Neuronal stem cell (in vitro differentiated cells): Measurements from ENCODE around the gene EPGN.

Source experiments
- DNase-seq: peaks from one replicate; pipeline ENCODE4 v3.0.0-alpha.2; 2013; ENCODE audit warnings: low spot score
- H2AFZ ChIP-seq: one replicate; pipeline ENCODE4 v1.6.1; 2013; ENCODE audit warnings: mild to moderate bottlenecking, low read length, inconsistent platforms
- H2AK5ac ChIP-seq: 2 replicates; pipeline ENCODE4 v1.6.1; 2013; ENCODE audit warnings: low read depth, mild to moderate bottlenecking, inconsistent platforms, low read length, moderate library complexity, mixed read lengths
- H2BK120ac ChIP-seq: 2 replicates; pipeline ENCODE4 v1.6.1; 2013; ENCODE audit warnings: low read depth, mild to moderate bottlenecking, inconsistent platforms, low read length, moderate library complexity, mixed read lengths
- H2BK12ac ChIP-seq: one replicate; pipeline ENCODE4 v1.6.1; 2013; ENCODE audit warnings: low read length, inconsistent platforms
- H2BK15ac ChIP-seq: 2 replicates; pipeline ENCODE4 v1.6.1; 2013; ENCODE audit warnings: mild to moderate bottlenecking, low read length, inconsistent platforms, mixed read lengths
- H2BK5ac ChIP-seq: one replicate; pipeline ENCODE4 v1.6.1; 2013; ENCODE audit warnings: inconsistent platforms, mild to moderate bottlenecking, low read length, moderate library complexity
- H3K14ac ChIP-seq: one replicate; pipeline ENCODE4 v1.6.1; 2013; ENCODE audit warnings: low read length, inconsistent platforms
- H3K18ac ChIP-seq: 2 replicates; pipeline ENCODE4 v1.6.1; 2013; ENCODE audit warnings: low read length, inconsistent platforms
- H3K23ac ChIP-seq: 2 replicates; pipeline ENCODE4 v1.6.1; 2013; ENCODE audit warnings: low read depth, mild to moderate bottlenecking, mixed read lengths, low read length, inconsistent platforms; ENCODE audit not compliant: poor library complexity
- H3K27ac ChIP-seq: replicated peaks from 3 replicates; pipeline ENCODE4 v1.5.1; 2013; ENCODE audit warnings: low read length, inconsistent platforms
- H3K27me3 ChIP-seq, 3 experiments: 2 replicates each; pipeline ENCODE4 v1.6.1; 2013; ENCODE audit warnings: low read length in 3 of 3, mild to moderate bottlenecking in 2 of 3, inconsistent platforms in 1 of 3, low read depth in 1 of 3, mixed read lengths in 1 of 3, moderate library complexity in 1 of 3; ENCODE audit not compliant: control insufficient read depth in 3 of 3, insufficient read depth in 3 of 3
- H3K36me3 ChIP-seq, 2 donors: replicated peaks in 1 of 2; 2 replicates each; pipeline ENCODE4 v1.6.1; 2013; ENCODE audit warnings: low read length in 2 of 2; ENCODE audit not compliant: control insufficient read depth in 2 of 2, insufficient read depth in 2 of 2
- H3K4ac ChIP-seq: 2 replicates; pipeline ENCODE4 v1.6.1; 2013; ENCODE audit warnings: inconsistent platforms, mild to moderate bottlenecking, low read length, moderate library complexity
- H3K4me1 ChIP-seq, 2 donors: 1 replicate in 1 of 2; 2 replicates in 1 of 2; pipeline ENCODE4 v1.6.1; 2013; ENCODE audit warnings: low read length in 2 of 2, low read depth in 1 of 2; ENCODE audit not compliant: control insufficient read depth in 2 of 2, insufficient read depth in 1 of 2
- H3K4me2 ChIP-seq: one replicate; pipeline ENCODE4 v1.6.1; 2013; ENCODE audit warnings: mild to moderate bottlenecking, low read length, inconsistent platforms; ENCODE audit not compliant: insufficient read depth, poor library complexity, severe bottlenecking
- H3K4me3 ChIP-seq, 2 donors: 2 replicates each; pipeline ENCODE4 v1.5.1; 2013; ENCODE audit warnings: low read length in 2 of 2, mild to moderate bottlenecking in 2 of 2, inconsistent platforms in 1 of 2, moderate library complexity in 1 of 2
- H3K79me1 ChIP-seq: one replicate; pipeline ENCODE4 v1.6.1; 2013; ENCODE audit warnings: low read depth, mild to moderate bottlenecking, inconsistent platforms, low read length, moderate library complexity
- H3K9ac ChIP-seq: one replicate; pipeline ENCODE4 v1.6.1; 2013; ENCODE audit warnings: mild to moderate bottlenecking, low read depth, low read length, inconsistent platforms; ENCODE audit not compliant: poor library complexity
- H3K9me3 ChIP-seq, 2 donors: replicated peaks in 1 of 2; 2 replicates each; pipeline versions ENCODE3 to v1.6.1; 2013; ENCODE audit warnings: low read length in 2 of 2, mild to moderate bottlenecking in 2 of 2, inconsistent platforms in 1 of 2, low read depth in 1 of 2, mixed read lengths in 1 of 2, moderate library complexity in 1 of 2; ENCODE audit not compliant: control insufficient read depth in 2 of 2, insufficient read depth in 1 of 2
- H4K8ac ChIP-seq: one replicate; pipeline ENCODE4 v1.6.1; 2013; ENCODE audit warnings: low read depth, mild to moderate bottlenecking, inconsistent platforms, low read length, moderate library complexity
- H4K91ac ChIP-seq: one replicate; pipeline ENCODE4 v1.6.1; 2013; ENCODE audit warnings: low read length, low read depth, mild to moderate bottlenecking, inconsistent platforms; ENCODE audit not compliant: poor library complexity
- WGBS, 2 donors: extraction: QIAGEN DNeasy Blood & Tissue Kit; methylation state at CpG; one replicate each; pipeline ENCODE4 v1.1.7; 2013; ENCODE audit warnings: missing lambda C conversion rate in 2 of 2, mixed read lengths in 1 of 2; ENCODE audit not compliant: insufficient read length in 2 of 2, insufficient replicate concordance in 1 of 2; ENCODE audit errors: extremely low coverage in 2 of 2; 5-methylcytosine and 5-hydroxymethylcytosine counted together

The EPGN gene

DNA sequence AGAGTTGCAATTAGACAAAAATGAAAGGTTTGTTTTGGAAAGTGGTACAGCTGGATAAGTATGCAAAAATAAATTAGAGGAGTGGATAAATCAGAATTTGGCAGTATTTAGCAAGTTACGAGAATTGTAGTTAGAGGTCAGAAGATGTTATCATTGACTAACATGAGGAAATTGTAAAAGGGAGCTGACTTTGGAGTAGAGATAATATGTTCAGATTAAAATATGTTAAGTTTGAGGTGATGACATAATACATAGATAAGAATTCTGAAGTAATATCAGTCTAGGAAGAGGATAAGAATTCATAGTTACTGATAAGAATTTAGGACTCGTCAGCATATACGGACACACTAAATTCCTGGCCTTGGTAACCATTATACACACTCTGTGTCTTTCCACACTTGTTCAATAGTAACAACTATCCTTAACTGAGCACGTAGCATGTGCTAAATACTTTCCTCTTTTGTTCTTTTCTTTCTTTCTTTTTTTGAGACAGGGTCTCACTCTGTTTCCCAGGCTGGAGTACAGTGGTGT lies 4.1 kb upstream of the EPGN start:
- Histone ChIP-seq H3K36me3 (no peaks in the 10 kb centered on the region), H2BK120ac (no peak overlapping the region)
- WGBS, 2 donors = no CpG with 5 or more reads among the region's 4 CpGs

DNA sequence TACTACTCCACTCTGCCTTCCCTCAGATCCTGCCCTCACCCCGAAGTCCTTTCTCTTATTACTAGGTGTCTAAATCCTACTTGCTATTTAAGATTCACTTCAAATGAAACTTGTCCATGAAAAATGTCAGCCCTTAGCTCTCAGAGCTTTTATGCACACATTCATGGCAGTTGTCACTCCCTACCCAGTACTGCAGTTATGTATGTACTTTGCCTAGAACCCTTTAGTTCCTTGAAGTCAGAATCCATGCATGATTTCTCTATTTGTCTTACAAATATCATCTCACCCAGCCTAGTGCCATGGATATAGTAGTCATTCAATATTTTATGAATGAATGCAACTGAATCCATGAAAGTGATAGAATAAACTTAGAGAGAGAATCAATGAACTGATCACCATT lies 3.3 kb upstream of the EPGN start:
- Histone ChIP-seq H2AK5ac (no peak overlapping the region), H3K9me3 (no peaks in the 10 kb centered on the region), H3K27me3 (no peaks in the 10 kb centered on the region), H2BK12ac (no peak overlapping the region), H2BK15ac (no peak overlapping the region), H3K4me2 (no peak overlapping the region), H3K23ac (no peak overlapping the region), H3K9ac (no peak overlapping the region), H3K14ac (no peak overlapping the region), H2BK120ac (no peak overlapping the region), H3K18ac (no peak overlapping the region), H4K8ac (no peak overlapping the region), H3K4ac (no peak overlapping the region), H3K79me1 (no peaks in the 10 kb centered on the region), H4K91ac (no peak overlapping the region), H3K36me3 (no peaks in the 10 kb centered on the region), H3K4me1 (no peaks in the 10 kb centered on the region), H2AFZ (no peak overlapping the region), H3K27ac (no peak overlapping the region), H2BK5ac (no peak overlapping the region), H3K4me3 (no peak overlapping the region)
- no peak for DNase-seq
- no CpG with 5 or more reads among the region's 1 CpG for WGBS, 2 donors

More for the DNA sequence above, 4.1 kb upstream of the EPGN start:
- H3K9me3 ChIP-seq = no peaks in the 10 kb centered on the region
- no peak overlapping the region for H2BK15ac ChIP-seq
- DNase-seq = no peak
- H3K4ac ChIP-seq = no peak overlapping the region
- H3K9ac ChIP-seq = no peak overlapping the region
- no peaks in the 10 kb centered on the region for H3K27me3 ChIP-seq
- no peak overlapping the region for H4K91ac ChIP-seq
- no peak overlapping the region for H2AK5ac ChIP-seq
- H4K8ac ChIP-seq = no peak overlapping the region
- no peak overlapping the region for H2BK12ac ChIP-seq
- no peak overlapping the region for H3K18ac ChIP-seq
- no peak overlapping the region for H3K14ac ChIP-seq
- no peak overlapping the region for H2BK5ac ChIP-seq
- H3K79me1 ChIP-seq = no peaks in the 10 kb centered on the region
- no peak overlapping the region for H3K23ac ChIP-seq
- no peak overlapping the region for H3K4me2 ChIP-seq
- H3K4me1 ChIP-seq = no peaks in the 10 kb centered on the region
- H2AFZ ChIP-seq = no peak overlapping the region
- H3K27ac ChIP-seq = no peak overlapping the region
- H3K4me3 ChIP-seq = no peak overlapping the region

DNA sequence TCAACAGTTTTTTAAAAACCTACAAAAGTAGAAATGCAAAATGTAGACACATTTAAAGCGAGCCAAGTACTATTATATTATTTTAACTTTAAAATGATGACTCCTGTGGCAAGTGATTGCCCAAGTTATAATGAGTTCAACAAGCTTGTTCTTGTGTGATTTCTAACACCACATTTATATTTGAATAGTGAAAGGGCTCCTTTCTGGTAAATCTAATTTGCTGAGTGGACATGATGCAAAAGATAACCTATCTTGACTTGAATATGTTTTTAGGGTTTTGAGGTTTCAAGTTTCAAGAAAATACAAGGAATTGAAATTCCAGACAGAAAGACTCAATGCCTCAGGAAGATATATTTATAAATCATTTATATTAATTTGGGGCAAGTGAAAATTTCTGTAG lies 1.1 kb upstream of the EPGN start:
- H4K91ac ChIP-seq = no peak overlapping the region
- no peaks in the 10 kb centered on the region for H3K36me3 ChIP-seq
- H3K4me1 ChIP-seq = no peaks in the 10 kb centered on the region
- no peak overlapping the region for H2AFZ ChIP-seq
- H2AK5ac ChIP-seq = no peak overlapping the region
- H3K4me2 ChIP-seq = no peak overlapping the region
- H3K18ac ChIP-seq = no peak overlapping the region
- H3K4me3 ChIP-seq = no peak overlapping the region
- H3K14ac ChIP-seq = no peak overlapping the region
- no CpG with 5 or more reads among the region's 1 CpG for WGBS, 2 donors
- no peak overlapping the region for H2BK12ac ChIP-seq
- no peak overlapping the region for H2BK5ac ChIP-seq
- DNase-seq = no peak
- no peak overlapping the region for H3K4ac ChIP-seq
- H2BK120ac ChIP-seq = no peak overlapping the region
- H4K8ac ChIP-seq = no peak overlapping the region
- H3K9me3 ChIP-seq = no peaks in the 10 kb centered on the region
- no peaks in the 10 kb centered on the region for H3K27me3 ChIP-seq
- no peaks in the 10 kb centered on the region for H3K79me1 ChIP-seq
- H2BK15ac ChIP-seq = no peak overlapping the region
- H3K27ac ChIP-seq = no peak overlapping the region
- no peak overlapping the region for H3K9ac ChIP-seq
- H3K23ac ChIP-seq = no peak overlapping the region

DNA sequence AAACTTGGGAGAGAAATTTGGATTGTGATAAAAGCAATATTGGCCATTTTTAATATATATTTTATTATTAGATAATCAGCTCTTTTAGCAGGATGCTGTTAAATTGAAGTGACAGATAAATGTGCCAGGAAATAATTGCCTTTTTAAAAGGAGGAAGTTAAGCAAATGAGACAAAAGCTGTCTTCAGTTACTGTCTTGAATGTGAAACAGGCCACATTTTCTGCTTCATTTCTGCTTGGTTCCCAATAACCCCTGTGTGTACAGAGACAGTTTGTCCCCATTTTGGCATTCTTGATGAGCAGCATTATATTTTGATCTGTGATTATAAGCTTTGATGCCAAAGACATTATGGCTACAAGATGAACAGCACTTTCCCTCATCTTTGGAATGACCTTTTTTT lies 953 bp downstream of the EPGN start:
- H3K27ac ChIP-seq = no peak overlapping the region
- no peak overlapping the region for H3K23ac ChIP-seq
- DNase-seq = no peak
- no peak overlapping the region for H3K4me3 ChIP-seq
- H3K27me3 ChIP-seq = no peaks in the 10 kb centered on the region
- no peaks in the 10 kb centered on the region for H3K9me3 ChIP-seq
- H3K9ac ChIP-seq = no peak overlapping the region
- no peaks in the 10 kb centered on the region for H3K79me1 ChIP-seq
- H2AK5ac ChIP-seq = no peak overlapping the region
- no peaks in the 10 kb centered on the region for H3K36me3 ChIP-seq
- H2BK5ac ChIP-seq = no peak overlapping the region
- H4K91ac ChIP-seq = no peak overlapping the region
- H4K8ac ChIP-seq = no peak overlapping the region
- no peak overlapping the region for H3K14ac ChIP-seq
- H3K4ac ChIP-seq = no peak overlapping the region
- H3K18ac ChIP-seq = no peak overlapping the region
- H2BK12ac ChIP-seq = no peak overlapping the region
- no peak overlapping the region for H3K4me2 ChIP-seq
- H2BK120ac ChIP-seq = no peak overlapping the region
- no peak overlapping the region for H2BK15ac ChIP-seq
- no peaks in the 10 kb centered on the region for H3K4me1 ChIP-seq
- H2AFZ ChIP-seq = no peak overlapping the region
